ENCODE results near the gene HMX2.

The HMX2 gene

GRCh38 chr10:123191886-123192285 lies 44.0 kb downstream of the HMX2 start:
- DNase-seq (ENCODE audit: low read depth, low spot score) = no peak

GRCh38 chr10:123194056-123194455 lies 46.1 kb downstream of the HMX2 start:
- DNase-seq (ENCODE audit: low read depth, low spot score) = no peak

All from iPS DF 19.7 (cell line).